Measurements from ENCODE around the gene CBX4.
A peak's percentile ranks its signal among the peaks of the same experiment; 100 is the strongest.

GRCh38 chr17:79834565-79835469 lies 4.4 kb downstream of the CBX4 start:
- TF ChIP-seq, protein P1, sequence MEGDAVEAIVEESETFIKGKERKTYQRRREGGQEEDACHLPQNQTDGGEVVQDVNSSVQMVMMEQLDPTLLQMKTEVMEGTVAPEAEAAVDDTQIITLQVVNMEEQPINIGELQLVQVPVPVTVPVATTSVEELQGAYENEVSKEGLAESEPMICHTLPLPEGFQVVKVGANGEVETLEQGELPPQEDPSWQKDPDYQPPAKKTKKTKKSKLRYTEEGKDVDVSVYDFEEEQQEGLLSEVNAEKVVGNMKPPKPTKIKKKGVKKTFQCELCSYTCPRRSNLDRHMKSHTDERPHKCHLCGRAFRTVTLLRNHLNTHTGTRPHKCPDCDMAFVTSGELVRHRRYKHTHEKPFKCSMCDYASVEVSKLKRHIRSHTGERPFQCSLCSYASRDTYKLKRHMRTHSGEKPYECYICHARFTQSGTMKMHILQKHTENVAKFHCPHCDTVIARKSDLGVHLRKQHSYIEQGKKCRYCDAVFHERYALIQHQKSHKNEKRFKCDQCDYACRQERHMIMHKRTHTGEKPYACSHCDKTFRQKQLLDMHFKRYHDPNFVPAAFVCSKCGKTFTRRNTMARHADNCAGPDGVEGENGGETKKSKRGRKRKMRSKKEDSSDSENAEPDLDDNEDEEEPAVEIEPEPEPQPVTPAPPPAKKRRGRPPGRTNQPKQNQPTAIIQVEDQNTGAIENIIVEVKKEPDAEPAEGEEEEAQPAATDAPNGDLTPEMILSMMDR (conservative IDR thresholded peaks at IDR 0.05; ENCODE audit: low read length), result peak; percentile 97
- no peak for TF ChIP-seq EZH2phosphoT487 (IDR thresholded peaks at IDR 0.05; ENCODE audit: borderline replicate concordance, low read depth, low read length)

All from OCI-LY7 (cell line).